ENCODE results near the gene AQP3. TPM values are rescaled to one million over a fixed set of nuclear protein-coding genes. Genes with fewer than 3 reads are reported as not detected.
A peak's percentile ranks its signal among the peaks of the same experiment; 100 is the strongest.

Gene AQP3
- total and polyA plus RNA-seq, 9 of the 15 experiments (the other 6 are each of a cell fraction or from before 2014, with no cell fraction given), result 4.2 to 31.5 (median 17.6) TPM

- TF ChIP-seq RAD21 (CRISPR knock-in tag; conservative IDR thresholded peaks at IDR 0.05 in 1 of 2, IDR thresholded peaks at IDR 0.05 in 1 of 2) (peak; percentile 42 to 66; a peak in 3 of 4 replicates), POLR3G (IDR thresholded peaks at IDR 0.05; ENCODE audit: extremely low read depth, insufficient read length, insufficient replicate concordance) (no peak), FIP1L1 (IDR thresholded peaks at IDR 0.05; ENCODE audit: low read depth, low read length, poor library complexity, severe bottlenecking) (no peak), ZNF707 (CRISPR knock-in tag; conservative IDR thresholded peaks at IDR 0.05) (no peak), ZNF436 (CRISPR knock-in tag; IDR thresholded peaks at IDR 0.05) (no peak), NELFE (IDR thresholded peaks at IDR 0.05; ENCODE audit: insufficient read depth, insufficient read length) (no peak), SMARCA4 (IDR thresholded peaks at IDR 0.05) (no peak), FOXK2 (conservative IDR thresholded peaks at IDR 0.05 in 1 of 2, IDR thresholded peaks at IDR 0.05 in 1 of 2; ENCODE audit: low read depth in 2 of 2) (no peak), CHD4 (IDR thresholded peaks at IDR 0.05; ENCODE audit: insufficient read depth, insufficient replicate concordance, low read depth, low read length, poor library complexity, severe bottlenecking) (no peak), HDAC3 (IDR thresholded peaks at IDR 0.05; ENCODE audit: borderline replicate concordance, partially characterized antibody) (no peak), SIN3B (IDR thresholded peaks at IDR 0.05; ENCODE audit: low read depth) (no peak), KDM5B (IDR thresholded peaks at IDR 0.05; ENCODE audit: insufficient replicate concordance, low read depth, low read length) (no peak), SIRT6 (IDR thresholded peaks at IDR 0.05; ENCODE audit: low read depth, low read length) (no peak), DMBX1 (CRISPR knock-in tag; IDR thresholded peaks at IDR 0.05; ENCODE audit: borderline replicate concordance) (no peak), E2F5 (CRISPR knock-in tag; IDR thresholded peaks at IDR 0.05) (no peak), WHSC1 (IDR thresholded peaks at IDR 0.05; ENCODE audit: low read length) (no peak), CREB3 (tag; conservative IDR thresholded peaks at IDR 0.05; ENCODE audit: low read depth) (no peak), SMC3 (conservative IDR thresholded peaks at IDR 0.05; ENCODE audit: insufficient read depth, low read depth, low read length) (peak; percentile 39; the same call in 1 of the 2 replicates), NEUROD1 (IDR thresholded peaks at IDR 0.05; ENCODE audit: borderline replicate concordance, low read depth, low read length, partially characterized antibody) (no peak), POLR2G (IDR thresholded peaks at IDR 0.05; ENCODE audit: low read depth, low read length) (no peak), POLR2H (tag; IDR thresholded peaks at IDR 0.05; ENCODE audit: low read depth) (no peak), USF2 (CRISPR knock-in tag; IDR thresholded peaks at IDR 0.05) (no peak), ADNP (tag; IDR thresholded peaks at IDR 0.05) (no peak), IRF1 (CRISPR knock-in tag; IDR thresholded peaks at IDR 0.05; ENCODE audit: borderline replicate concordance) (no peak)
Observed at GRCh38 chr9:33415501-33416038, 31.8 kb downstream of the AQP3 start (continued).

All from K562 (cell line).